Adrenal gland (tissue), 12 donors: ENCODE results near the gene GDF9. TPM values are rescaled to one million over a fixed set of nuclear protein-coding genes. Genes with fewer than 3 reads are reported as not detected.
A peak's percentile ranks its signal among the peaks of the same experiment; 100 is the strongest.

Source experiments
- DNase-seq, 7 donors: peaks; one replicate each; pipeline ENCODE4 v3.0.0-alpha.2; 2019 to 2020
- H3K27ac ChIP-seq, 5 donors: fragments of 200-600 bp; sonication (generic) in 4 of 5; 1 replicate in 3 of 5; 2 replicates in 2 of 5; pipeline versions ENCODE4 v1.5.1 to v1.8.0; 2016 to 2020; ENCODE audit warnings: mild to moderate bottlenecking in 1 of 5
- H3K27me3 ChIP-seq: fragments of 200-600 bp; 2 replicates; pipeline ENCODE4 v1.8.0; 2021
- H3K36me3 ChIP-seq, 2 donors: fragments of 200-600 bp; replicated peaks in 1 of 2; 1 replicate in 1 of 2; 2 replicates in 1 of 2; pipeline versions ENCODE4 v1.5.1 to v1.8.0; 2018 to 2022
- H3K4me1 ChIP-seq, 2 donors: fragments of 200-600 bp; replicated peaks in 1 of 2; 1 replicate in 1 of 2; 2 replicates in 1 of 2; pipeline versions ENCODE4 v1.5.1 to v1.8.0; 2018 to 2021
- H3K4me3 ChIP-seq, 4 donors: fragments of 200-600 bp; sonication (generic) in 3 of 4; one replicate each; pipeline ENCODE4 v1.5.1; 2016 to 2018
- H3K9me3 ChIP-seq, 3 donors: fragments of 200-600 bp; sonication (generic) in 1 of 3; replicated peaks in 1 of 3; 1 replicate in 2 of 3; 2 replicates in 1 of 3; pipeline versions ENCODE4 v1.5.1 to v1.8.0; 2016 to 2021
- POLR2A ChIP-seq, 2 donors: fragments of 450-650 bp; IDR thresholded peaks; one replicate each; pipeline ENCODE4 v1.6.1; 2017; ENCODE audit warnings: antibody characterized with exemption in 2 of 2, mild to moderate bottlenecking in 2 of 2, moderate library complexity in 1 of 2
- WGBS, 4 donors: extraction: QIAGEN DNeasy Blood & Tissue Kit in 2 of 4; methylation state at CpG; one replicate each; pipeline versions ENCODE4 v1.1.5 to v1.1.7; 2013 to 2017; 5-methylcytosine and 5-hydroxymethylcytosine counted together
- intact Hi-C, 2 donors: fragments of 100-400 bp; cut with DNase I; formaldehyde crosslinking; loops; one replicate each; pipeline versions ENCODE4 v1.14.1 to v1.15.0; 2022 to 2023
- polyA plus RNA-seq, 3 donors: library from polyadenylated mRNA; stranded (reverse); fragments of 200-250 nt in 2 of 3; fragments of 350-450 nt in 1 of 3; fragmentation: Illumina TruSeq in 1 of 3; extraction: RNeasy Lipid Tissue Mini Kit (QIAGEN cat#74804) in 1 of 3; gene quantifications; one replicate each; pipeline ENCODE4 v1.2.3, GENCODE V29; 2013 to 2014
- total RNA-seq, 9 donors: library from RNA; depleted of rRNA in 4 of 9; stranded (reverse); fragments of >200 nt in 4 of 9; fragments of 120-200 nt in 1 of 9; fragmentation: NEBNext Ultra II Directional in 1 of 9; extraction: Animal tissue kit (Norgen Biotek cat#: 25700) in 1 of 9; gene quantifications; one replicate each; pipeline versions ENCODE4 v1.1.0 to v1.2.4, GENCODE V29; 2013 to 2023
- TF ChIP-seq, protein P1 (sequence below), 6 experiments: fragments of 450-650 bp in 4 of 6; fragments of 200-600 bp in 2 of 6; sonication (generic) in 1 of 6; IDR thresholded peaks; 1 replicate in 5 of 6; 2 replicates in 1 of 6; pipeline versions ENCODE4 v1.5.1 to v1.8.0; 2016 to 2021; ENCODE audit warnings: antibody characterized with exemption in 6 of 6, mild to moderate bottlenecking in 2 of 6, moderate library complexity in 1 of 6
- donor health status: healthy with polysubstance abuse.
- donor health status: Bipolar disorder and iron deficiency.
- donor health status: DM: yes; HTN: yes; CAD: no.
- donor health status: DM: no; HTN: no; CAD: no.
- donor health status: DM: no; HTN: no; CAD: no.
- donor health status: DM: yes; HTN: yes; CAD: no.

Gene GDF9
- total and polyA plus RNA-seq, 12 donors, result 0.41 to 1.4 (median 0.83) TPM

DNA sequence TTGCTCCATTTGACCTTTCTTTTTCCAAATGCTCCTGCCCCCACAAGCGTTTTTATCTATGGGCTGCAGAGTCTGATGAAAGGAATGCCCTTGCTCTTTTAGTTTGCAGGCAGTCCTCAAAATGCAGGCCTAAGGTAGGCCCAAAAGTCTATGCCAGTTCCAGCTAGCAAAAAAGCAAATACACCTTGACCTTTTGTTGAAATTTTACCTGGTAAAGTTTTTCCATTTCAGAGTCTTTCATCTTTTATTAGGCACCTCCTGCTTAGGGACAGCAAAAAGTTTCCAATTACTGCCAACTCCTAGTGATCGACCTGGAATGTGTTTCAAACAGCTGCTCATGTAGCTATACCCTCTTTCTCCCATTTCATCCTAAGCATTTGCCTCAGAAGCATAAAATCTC lies 4.5 kb upstream of the GDF9 start:
- WGBS, 4 donors, result 55 to 78% (median 65%) methylated on average over 2 of the region's 2 CpGs

DNA sequence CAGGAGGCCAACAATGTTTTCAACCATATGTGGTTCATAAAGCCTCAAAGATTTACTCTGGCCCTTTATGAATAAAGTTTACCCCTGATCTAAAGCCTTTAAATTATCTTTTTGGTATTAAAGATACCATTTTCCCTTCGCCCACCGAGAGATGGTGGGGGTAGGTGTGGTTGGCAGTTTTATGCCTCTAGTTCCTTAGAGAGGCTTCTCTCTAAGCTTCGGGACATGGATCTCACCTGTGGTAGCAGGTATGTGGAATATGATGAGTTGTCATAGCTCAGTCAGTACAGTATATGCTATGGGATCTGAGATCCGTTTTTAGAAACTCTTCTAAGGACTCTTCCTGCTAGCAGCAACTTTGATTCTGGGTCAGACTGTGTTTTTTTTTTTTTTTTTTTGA lies 2.5 kb upstream of the GDF9 start:
- H3K27ac ChIP-seq, result no peak overlapping the region
- peaks cover 0 to 32% of the 10 kb centered on the region in 2 donors for H3K36me3 ChIP-seq
- no peaks in the 10 kb centered on the region for H3K9me3 ChIP-seq
- no peaks in the 10 kb centered on the region for H3K27me3 ChIP-seq
- peaks cover 11 to 17% of the 10 kb centered on the region in 2 donors for H3K4me1 ChIP-seq
- TF ChIP-seq, protein P1, sequence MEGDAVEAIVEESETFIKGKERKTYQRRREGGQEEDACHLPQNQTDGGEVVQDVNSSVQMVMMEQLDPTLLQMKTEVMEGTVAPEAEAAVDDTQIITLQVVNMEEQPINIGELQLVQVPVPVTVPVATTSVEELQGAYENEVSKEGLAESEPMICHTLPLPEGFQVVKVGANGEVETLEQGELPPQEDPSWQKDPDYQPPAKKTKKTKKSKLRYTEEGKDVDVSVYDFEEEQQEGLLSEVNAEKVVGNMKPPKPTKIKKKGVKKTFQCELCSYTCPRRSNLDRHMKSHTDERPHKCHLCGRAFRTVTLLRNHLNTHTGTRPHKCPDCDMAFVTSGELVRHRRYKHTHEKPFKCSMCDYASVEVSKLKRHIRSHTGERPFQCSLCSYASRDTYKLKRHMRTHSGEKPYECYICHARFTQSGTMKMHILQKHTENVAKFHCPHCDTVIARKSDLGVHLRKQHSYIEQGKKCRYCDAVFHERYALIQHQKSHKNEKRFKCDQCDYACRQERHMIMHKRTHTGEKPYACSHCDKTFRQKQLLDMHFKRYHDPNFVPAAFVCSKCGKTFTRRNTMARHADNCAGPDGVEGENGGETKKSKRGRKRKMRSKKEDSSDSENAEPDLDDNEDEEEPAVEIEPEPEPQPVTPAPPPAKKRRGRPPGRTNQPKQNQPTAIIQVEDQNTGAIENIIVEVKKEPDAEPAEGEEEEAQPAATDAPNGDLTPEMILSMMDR (IDR thresholded peaks at IDR 0.05), result no peak
- TF ChIP-seq POLR2A (IDR thresholded peaks at IDR 0.05), result no peak
- intact Hi-C loops, result loop anchor here in 1 of 2 donors (5.0 kb wide), 1 partner anchor 36 kb away; the partner anchor contains the start of gene SHROOM1
- no peak for DNase-seq
- H3K4me3 ChIP-seq, result no peak overlapping the region
- 81 to 86% (median 83%) methylated on average over 4 of the region's 4 CpGs for WGBS, 4 donors

More for the DNA sequence above, 4.5 kb upstream of the GDF9 start:
- no peak overlapping the region for H3K4me3 ChIP-seq
- no peak for TF ChIP-seq POLR2A (IDR thresholded peaks at IDR 0.05)
- TF ChIP-seq, protein P1 (IDR thresholded peaks at IDR 0.05), result no peak
- H3K9me3 ChIP-seq, result no peaks in the 10 kb centered on the region
- H3K27ac ChIP-seq, result no peak overlapping the region
- intact Hi-C loops, result no loop called here
- H3K27me3 ChIP-seq, result no peaks in the 10 kb centered on the region
- peaks cover 9 to 12% of the 10 kb centered on the region in 2 donors for H3K4me1 ChIP-seq
- H3K36me3 ChIP-seq, result peaks cover 0 to 44% of the 10 kb centered on the region in 2 donors
- DNase-seq, result no peak

DNA sequence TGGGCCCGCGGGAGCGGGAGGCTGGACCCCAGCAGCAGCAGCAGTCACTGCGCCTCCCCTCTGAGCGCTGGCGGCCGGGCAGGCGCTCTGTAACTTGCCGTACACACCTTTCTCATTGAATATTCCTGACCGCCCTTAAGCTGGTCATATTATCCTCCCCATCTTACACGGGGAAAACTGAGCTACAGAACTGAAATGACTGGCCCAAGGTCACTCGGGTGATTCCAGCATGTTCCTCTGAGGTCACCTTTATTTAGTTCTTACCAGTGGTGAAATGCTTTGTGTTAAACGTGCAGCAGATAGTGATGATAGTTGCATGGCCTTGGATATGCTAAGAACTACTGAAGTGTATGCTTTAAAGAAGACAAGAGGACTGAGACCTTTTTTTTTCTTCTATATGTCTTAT lies 780 bp upstream of the GDF9 start:
- Histone ChIP-seq H3K4me3 (peak overlapping the region; percentile 17 to 85 (median 73)), H3K4me1 (peaks cover 11 to 17% of the 10 kb centered on the region in 2 donors), H3K27ac (peak overlapping the region; percentile 88 to 97 (median 96)), H3K9me3 (no peaks in the 10 kb centered on the region), H3K27me3 (no peaks in the 10 kb centered on the region), H3K36me3 (peaks cover 0 to 27% of the 10 kb centered on the region in 2 donors)
- no peak for TF ChIP-seq POLR2A (IDR thresholded peaks at IDR 0.05)
- TF ChIP-seq, protein P1 (IDR thresholded peaks at IDR 0.05), result no peak
- 1 to 2% (median 2%) methylated on average over 10 to 13 of the region's 13 CpGs for WGBS, 4 donors
- peak in 4 of 7 donors; percentile 39 to 55 (median 42) for DNase-seq
- intact Hi-C loops, result loop anchor here in 1 of 2 donors (5.0 kb wide), 1 partner anchor 35 kb away; the partner anchor contains the start of gene SHROOM1

DNA sequence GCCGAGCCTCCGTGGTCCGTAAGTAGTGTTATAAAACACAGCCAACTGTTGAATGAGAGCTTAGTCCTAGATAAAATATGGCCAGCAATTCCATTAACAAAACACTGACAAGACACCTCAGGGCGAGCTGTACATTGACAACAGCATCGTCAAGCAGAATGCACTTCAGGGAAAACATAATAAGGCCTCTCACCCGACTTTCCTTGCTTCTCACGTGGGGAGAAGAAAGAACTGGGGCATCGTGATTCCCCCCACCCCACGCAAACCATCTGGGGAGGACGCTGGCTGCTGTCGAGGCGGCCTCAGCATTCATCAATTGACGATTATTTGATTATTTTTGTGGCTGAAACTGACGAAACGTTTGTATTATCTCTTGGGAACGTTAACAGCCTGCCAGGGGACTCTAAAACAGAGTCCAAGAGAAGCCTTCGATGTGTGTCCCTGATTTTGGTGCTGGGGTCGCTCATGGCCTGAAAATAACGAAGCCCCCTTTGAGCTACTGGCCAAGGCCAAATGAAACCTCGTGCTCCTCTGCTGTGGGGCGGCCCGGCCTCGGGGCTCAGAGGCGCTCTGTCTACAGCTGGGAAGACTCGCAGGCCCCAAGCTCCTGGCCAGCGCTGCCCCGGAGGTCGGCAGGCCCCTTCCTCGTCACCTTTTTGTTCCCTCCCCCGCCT lies 464 bp downstream of the GDF9 start:
- no peak for TF ChIP-seq POLR2A (IDR thresholded peaks at IDR 0.05)
- TF ChIP-seq, protein P1 (IDR thresholded peaks at IDR 0.05), result no peak
- H3K27me3 ChIP-seq, result no peaks in the 10 kb centered on the region
- DNase-seq, result no peak
- H3K4me3 ChIP-seq, result peak overlapping the region in 3 of 4 donors; percentile 14 to 71 (median 49)
- H3K4me1 ChIP-seq, result peaks cover 11 to 17% of the 10 kb centered on the region in 2 donors
- no peaks in the 10 kb centered on the region for H3K9me3 ChIP-seq
- intact Hi-C loops, result loop anchor here in 1 of 2 donors (5.0 kb wide), 1 partner anchor 34 kb away; the partner anchor contains the start of gene SHROOM1
- WGBS, 4 donors, result 33 to 62% (median 41%) methylated on average over 12 to 30 of the region's 30 CpGs
- H3K36me3 ChIP-seq, result peaks cover 0 to 24% of the 10 kb centered on the region in 2 donors
- H3K27ac ChIP-seq, result peak overlapping the region in 4 of 5 donors; percentile 95 to 97 (median 96)
